HEK293 (cell line): ENCODE data around the gene CMIP.

Experiments used
- CTCF ChIA-PET: fragments of 350-600 bp; formaldehyde crosslinking; extraction: SDS; loops from one replicate; lab custom pipeline; 2021; ENCODE audit warnings: antibody characterized with exemption; lab: Yijun Ruan, JAX
- POLR2A ChIA-PET: fragments of 300-600 bp; formaldehyde crosslinking; extraction: SDS; loops from one replicate; lab custom pipeline; 2020; ENCODE audit warnings: antibody characterized with exemption, inconsistent platforms; lab: Yijun Ruan, JAX
- H3K27ac ChIP-seq: fragments of 200-500 bp; sonication (Bioruptor generic); 2 replicates; pipeline ENCODE4 v1.5.1; 2014; ENCODE audit warnings: low read depth, low read length, control low read depth, inconsistent platforms; ENCODE audit errors: extremely low read depth
- H3K36me3 ChIP-seq, 2 experiments: fragments of 200-500 bp in 1 of 2; sonication (Bioruptor generic) in 1 of 2; 1 replicate in 1 of 2; 2 replicates in 1 of 2; pipeline ENCODE4 v1.5.1; 2014 to 2017; ENCODE audit warnings: inconsistent platforms in 2 of 2, low read length in 2 of 2; ENCODE audit not compliant: control insufficient read depth in 2 of 2, insufficient read depth in 1 of 2
- H3K4me1 ChIP-seq: fragments of 200-500 bp; sonication (Bioruptor generic); 2 replicates; pipeline ENCODE4 v1.5.1; 2014; ENCODE audit warnings: mild to moderate bottlenecking, low read length, inconsistent platforms; ENCODE audit not compliant: control insufficient read depth, insufficient read depth
- H3K4me3 ChIP-seq: 2 replicates; pipeline ENCODE4 v1.5.1; 2011; ENCODE audit warnings: low read depth, mild to moderate bottlenecking, control low read depth, low read length, moderate library complexity
- H3K9me3 ChIP-seq: fragments of 200-500 bp; sonication (Bioruptor generic); 2 replicates; pipeline ENCODE4 v1.5.1; 2014; ENCODE audit warnings: low read depth, low read length, inconsistent platforms; ENCODE audit not compliant: control insufficient read depth, insufficient read depth
- BCL11B ChIP-seq: fragments of 450-650 bp; formaldehyde crosslinking; IDR thresholded peaks from 2 replicates; pipeline ENCODE4 v1.5.1; 2016; ENCODE audit warnings: low read depth, missing biosample characterization, missing genetic modification characterization
- HOXC10 ChIP-seq: sonication (generic); formaldehyde crosslinking; IDR thresholded peaks from 2 replicates; pipeline ENCODE4 v1.8.1; 2023; ENCODE audit warnings: mild to moderate bottlenecking, missing genetic modification reagents
- KLF10 ChIP-seq: fragments of 450-650 bp; IDR thresholded peaks from 2 replicates; pipeline ENCODE4 v1.5.1; 2018; ENCODE audit warnings: missing biosample characterization, mild to moderate bottlenecking, missing genetic modification characterization
- SCRT1 ChIP-seq: fragments of 450-650 bp; formaldehyde crosslinking; IDR thresholded peaks from 2 replicates; pipeline ENCODE4 v1.5.1; 2016; ENCODE audit warnings: missing biosample characterization, missing genetic modification characterization, borderline replicate concordance
- SETDB1 ChIP-seq: IDR thresholded peaks from one replicate; pipeline ENCODE4 v1.6.1; 2017; ENCODE audit warnings: mild to moderate bottlenecking, low read length, moderate library complexity, mixed read lengths; ENCODE audit not compliant: insufficient read length
- SP2 ChIP-seq: fragments of 450-650 bp; formaldehyde crosslinking; IDR thresholded peaks from 2 replicates; pipeline ENCODE4 v1.5.1; 2016; ENCODE audit warnings: missing biosample characterization, missing genetic modification characterization
- ZBTB21 ChIP-seq: fragments of 450-650 bp; formaldehyde crosslinking; IDR thresholded peaks from 2 replicates; pipeline ENCODE4 v1.5.1; 2017; ENCODE audit warnings: missing biosample characterization, missing genetic modification characterization
- ZNF112 ChIP-seq: fragments of 450-650 bp; formaldehyde crosslinking; IDR thresholded peaks from 2 replicates; pipeline ENCODE4 v1.5.0; 2017; ENCODE audit warnings: missing biosample characterization, missing genetic modification characterization
- ZNF169 ChIP-seq: fragments of 450-650 bp; formaldehyde crosslinking; IDR thresholded peaks from 2 replicates; pipeline ENCODE4 v1.5.1; 2016; ENCODE audit warnings: missing biosample characterization, missing genetic modification characterization
- ZNF221 ChIP-seq: fragments of 450-650 bp; formaldehyde crosslinking; IDR thresholded peaks from 2 replicates; pipeline ENCODE4 v1.5.1; 2017; ENCODE audit warnings: missing biosample characterization, missing genetic modification characterization, borderline replicate concordance
- ZNF23 ChIP-seq: fragments of 450-650 bp; formaldehyde crosslinking; IDR thresholded peaks from 2 replicates; pipeline ENCODE4 v1.5.1; 2016; ENCODE audit warnings: missing biosample characterization, missing genetic modification characterization, borderline replicate concordance
- ZNF366 ChIP-seq: fragments of 450-650 bp; formaldehyde crosslinking; conservative IDR thresholded peaks from 2 replicates; pipeline ENCODE4 v1.5.1; 2016; ENCODE audit warnings: missing biosample characterization, missing genetic modification characterization
- ZNF391 ChIP-seq: fragments of 450-650 bp; formaldehyde crosslinking; IDR thresholded peaks from 2 replicates; pipeline ENCODE4 v1.5.1; 2016; ENCODE audit warnings: low read depth, missing biosample characterization, missing genetic modification characterization, borderline replicate concordance
- ZNF433 ChIP-seq: fragments of 450-650 bp; formaldehyde crosslinking; IDR thresholded peaks from 2 replicates; pipeline ENCODE4 v1.5.1; 2016; ENCODE audit warnings: missing biosample characterization, missing genetic modification characterization, low read depth
- ZNF473 ChIP-seq: fragments of 450-650 bp; formaldehyde crosslinking; IDR thresholded peaks from 2 replicates; pipeline ENCODE4 v1.5.1; 2017; ENCODE audit warnings: missing biosample characterization, missing genetic modification characterization
- ZNF48 ChIP-seq: fragments of 450-650 bp; formaldehyde crosslinking; IDR thresholded peaks from 2 replicates; pipeline ENCODE4 v1.5.1; 2016; ENCODE audit warnings: missing biosample characterization, missing genetic modification characterization
- ZNF560 ChIP-seq: fragments of 450-650 bp; formaldehyde crosslinking; IDR thresholded peaks from 2 replicates; pipeline ENCODE4 v1.5.1; 2017; ENCODE audit warnings: missing biosample characterization, missing genetic modification characterization, borderline replicate concordance
- ZNF707 ChIP-seq: fragments of 450-650 bp; formaldehyde crosslinking; IDR thresholded peaks from 2 replicates; pipeline ENCODE4 v1.5.1; 2016; ENCODE audit warnings: missing biosample characterization, missing genetic modification characterization
- TF ChIP-seq, protein P1 (sequence below): fragments of 450-650 bp; formaldehyde crosslinking; IDR thresholded peaks from 2 replicates; pipeline ENCODE4 v1.5.1; 2017; ENCODE audit warnings: missing biosample characterization, missing genetic modification characterization
- TF ChIP-seq, protein P2 (sequence below): fragments of 450-650 bp; formaldehyde crosslinking; IDR thresholded peaks from 2 replicates; pipeline ENCODE4 v1.5.1; 2016; ENCODE audit warnings: missing biosample characterization, missing genetic modification characterization, borderline replicate concordance
- TF ChIP-seq, protein P3 (sequence below): fragments of 450-650 bp; formaldehyde crosslinking; IDR thresholded peaks from 2 replicates; pipeline ENCODE4 v1.5.1; 2017; ENCODE audit warnings: missing biosample characterization, missing genetic modification characterization
- TF ChIP-seq, protein P4 (sequence below): fragments of 450-650 bp; formaldehyde crosslinking; IDR thresholded peaks from 2 replicates; pipeline ENCODE4 v1.5.1; 2016; ENCODE audit warnings: missing biosample characterization, missing genetic modification characterization, low read depth
- TF ChIP-seq, protein P5 (sequence below): fragments of 450-650 bp; IDR thresholded peaks from 2 replicates; pipeline ENCODE4 v1.5.1; 2018; ENCODE audit warnings: missing biosample characterization, missing genetic modification characterization

Gene CMIP

DNA sequence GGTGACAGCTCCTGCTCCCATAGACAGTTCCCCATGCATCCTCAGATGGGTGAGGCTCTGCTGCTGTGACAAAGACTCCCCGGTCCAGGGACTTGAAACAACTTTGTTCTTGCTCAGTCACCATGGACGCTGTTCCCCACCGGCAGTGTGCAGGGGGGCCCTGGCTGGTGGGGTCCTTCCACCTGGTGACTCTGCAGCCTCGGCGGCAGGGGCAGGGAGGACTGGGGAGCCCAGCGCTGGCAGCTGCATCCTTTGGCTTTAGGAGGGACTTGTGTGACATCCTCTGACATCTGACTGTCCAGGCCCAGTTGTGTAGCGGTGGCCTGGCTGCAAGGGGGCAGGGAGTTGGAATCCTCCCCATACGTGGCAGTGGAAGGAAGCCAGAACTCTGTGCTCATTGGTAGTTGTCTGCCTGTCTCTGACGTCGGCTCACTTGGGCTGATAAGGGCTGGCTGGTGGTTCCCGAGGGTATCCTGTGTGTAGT, 107.3 kb downstream of the CMIP start (continued):
- TF ChIP-seq ZBTB21 (no peak), ZNF560 (tag by site-specific recombination) (no peak), ZNF366 (tag by site-specific recombination) (no peak), SETDB1 (no peak)

DNA sequence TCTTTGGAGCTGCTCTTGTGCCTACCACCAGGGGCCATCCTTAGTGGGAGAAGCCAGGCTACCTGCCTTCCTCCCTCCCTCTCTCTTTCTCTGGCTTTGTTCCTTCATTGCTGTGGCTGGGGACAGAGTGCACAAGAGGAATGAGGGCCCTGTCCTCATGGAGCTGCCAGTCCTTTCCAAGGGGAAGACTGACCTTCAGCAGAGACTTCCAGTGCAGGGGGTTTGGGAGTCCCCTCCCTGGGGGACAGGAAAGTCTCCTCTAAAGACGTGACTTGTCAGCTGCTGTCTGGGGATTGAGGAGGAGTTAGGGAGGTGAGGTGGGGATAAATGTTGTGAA, 108.1 kb downstream of the CMIP start:
- no peak for TF ChIP-seq ZNF112 (tag by site-specific recombination)
- TF ChIP-seq, protein P1, sequence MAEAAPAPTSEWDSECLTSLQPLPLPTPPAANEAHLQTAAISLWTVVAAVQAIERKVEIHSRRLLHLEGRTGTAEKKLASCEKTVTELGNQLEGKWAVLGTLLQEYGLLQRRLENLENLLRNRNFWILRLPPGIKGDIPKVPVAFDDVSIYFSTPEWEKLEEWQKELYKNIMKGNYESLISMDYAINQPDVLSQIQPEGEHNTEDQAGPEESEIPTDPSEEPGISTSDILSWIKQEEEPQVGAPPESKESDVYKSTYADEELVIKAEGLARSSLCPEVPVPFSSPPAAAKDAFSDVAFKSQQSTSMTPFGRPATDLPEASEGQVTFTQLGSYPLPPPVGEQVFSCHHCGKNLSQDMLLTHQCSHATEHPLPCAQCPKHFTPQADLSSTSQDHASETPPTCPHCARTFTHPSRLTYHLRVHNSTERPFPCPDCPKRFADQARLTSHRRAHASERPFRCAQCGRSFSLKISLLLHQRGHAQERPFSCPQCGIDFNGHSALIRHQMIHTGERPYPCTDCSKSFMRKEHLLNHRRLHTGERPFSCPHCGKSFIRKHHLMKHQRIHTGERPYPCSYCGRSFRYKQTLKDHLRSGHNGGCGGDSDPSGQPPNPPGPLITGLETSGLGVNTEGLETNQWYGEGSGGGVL = no peak
- no peak for TF ChIP-seq ZNF48
- TF ChIP-seq ZNF473 (tag by site-specific recombination) = no peak
- no peak for TF ChIP-seq ZNF169 (tag by site-specific recombination)
- TF ChIP-seq, protein P2, sequence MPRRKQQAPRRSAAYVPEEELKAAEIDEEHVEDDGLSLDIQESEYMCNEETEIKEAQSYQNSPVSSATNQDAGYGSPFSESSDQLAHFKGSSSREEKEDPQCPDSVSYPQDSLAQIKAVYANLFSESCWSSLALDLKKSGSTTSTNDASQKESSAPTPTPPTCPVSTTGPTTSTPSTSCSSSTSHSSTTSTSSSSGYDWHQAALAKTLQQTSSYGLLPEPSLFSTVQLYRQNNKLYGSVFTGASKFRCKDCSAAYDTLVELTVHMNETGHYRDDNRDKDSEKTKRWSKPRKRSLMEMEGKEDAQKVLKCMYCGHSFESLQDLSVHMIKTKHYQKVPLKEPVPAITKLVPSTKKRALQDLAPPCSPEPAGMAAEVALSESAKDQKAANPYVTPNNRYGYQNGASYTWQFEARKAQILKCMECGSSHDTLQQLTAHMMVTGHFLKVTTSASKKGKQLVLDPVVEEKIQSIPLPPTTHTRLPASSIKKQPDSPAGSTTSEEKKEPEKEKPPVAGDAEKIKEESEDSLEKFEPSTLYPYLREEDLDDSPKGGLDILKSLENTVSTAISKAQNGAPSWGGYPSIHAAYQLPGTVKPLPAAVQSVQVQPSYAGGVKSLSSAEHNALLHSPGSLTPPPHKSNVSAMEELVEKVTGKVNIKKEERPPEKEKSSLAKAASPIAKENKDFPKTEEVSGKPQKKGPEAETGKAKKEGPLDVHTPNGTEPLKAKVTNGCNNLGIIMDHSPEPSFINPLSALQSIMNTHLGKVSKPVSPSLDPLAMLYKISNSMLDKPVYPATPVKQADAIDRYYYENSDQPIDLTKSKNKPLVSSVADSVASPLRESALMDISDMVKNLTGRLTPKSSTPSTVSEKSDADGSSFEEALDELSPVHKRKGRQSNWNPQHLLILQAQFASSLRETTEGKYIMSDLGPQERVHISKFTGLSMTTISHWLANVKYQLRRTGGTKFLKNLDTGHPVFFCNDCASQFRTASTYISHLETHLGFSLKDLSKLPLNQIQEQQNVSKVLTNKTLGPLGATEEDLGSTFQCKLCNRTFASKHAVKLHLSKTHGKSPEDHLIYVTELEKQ (tag by site-specific recombination) = no peak
- TF ChIP-seq ZNF433 (tag by site-specific recombination) = no peak
- TF ChIP-seq, protein P3, sequence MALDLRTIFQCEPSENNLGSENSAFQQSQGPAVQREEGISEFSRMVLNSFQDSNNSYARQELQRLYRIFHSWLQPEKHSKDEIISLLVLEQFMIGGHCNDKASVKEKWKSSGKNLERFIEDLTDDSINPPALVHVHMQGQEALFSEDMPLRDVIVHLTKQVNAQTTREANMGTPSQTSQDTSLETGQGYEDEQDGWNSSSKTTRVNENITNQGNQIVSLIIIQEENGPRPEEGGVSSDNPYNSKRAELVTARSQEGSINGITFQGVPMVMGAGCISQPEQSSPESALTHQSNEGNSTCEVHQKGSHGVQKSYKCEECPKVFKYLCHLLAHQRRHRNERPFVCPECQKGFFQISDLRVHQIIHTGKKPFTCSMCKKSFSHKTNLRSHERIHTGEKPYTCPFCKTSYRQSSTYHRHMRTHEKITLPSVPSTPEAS = no peak
- TF ChIP-seq ZNF23 (tag by site-specific recombination) = no peak
- TF ChIP-seq, protein P4, sequence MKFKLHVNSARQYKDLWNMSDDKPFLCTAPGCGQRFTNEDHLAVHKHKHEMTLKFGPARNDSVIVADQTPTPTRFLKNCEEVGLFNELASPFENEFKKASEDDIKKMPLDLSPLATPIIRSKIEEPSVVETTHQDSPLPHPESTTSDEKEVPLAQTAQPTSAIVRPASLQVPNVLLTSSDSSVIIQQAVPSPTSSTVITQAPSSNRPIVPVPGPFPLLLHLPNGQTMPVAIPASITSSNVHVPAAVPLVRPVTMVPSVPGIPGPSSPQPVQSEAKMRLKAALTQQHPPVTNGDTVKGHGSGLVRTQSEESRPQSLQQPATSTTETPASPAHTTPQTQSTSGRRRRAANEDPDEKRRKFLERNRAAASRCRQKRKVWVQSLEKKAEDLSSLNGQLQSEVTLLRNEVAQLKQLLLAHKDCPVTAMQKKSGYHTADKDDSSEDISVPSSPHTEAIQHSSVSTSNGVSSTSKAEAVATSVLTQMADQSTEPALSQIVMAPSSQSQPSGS (tag by site-specific recombination) = no peak
- no peak for TF ChIP-seq BCL11B (tag by site-specific recombination)
- no peak for TF ChIP-seq ZNF221 (tag by site-specific recombination)
- no peak for TF ChIP-seq SCRT1
- no peak for TF ChIP-seq ZNF391 (tag by site-specific recombination)
- no peak for TF ChIP-seq SP2
- no peak for TF ChIP-seq KLF10 (tag by site-specific recombination)
- no peak for TF ChIP-seq HOXC10 (CRISPR knock-in tag)
- no peak for TF ChIP-seq ZNF707
- TF ChIP-seq, protein P5, sequence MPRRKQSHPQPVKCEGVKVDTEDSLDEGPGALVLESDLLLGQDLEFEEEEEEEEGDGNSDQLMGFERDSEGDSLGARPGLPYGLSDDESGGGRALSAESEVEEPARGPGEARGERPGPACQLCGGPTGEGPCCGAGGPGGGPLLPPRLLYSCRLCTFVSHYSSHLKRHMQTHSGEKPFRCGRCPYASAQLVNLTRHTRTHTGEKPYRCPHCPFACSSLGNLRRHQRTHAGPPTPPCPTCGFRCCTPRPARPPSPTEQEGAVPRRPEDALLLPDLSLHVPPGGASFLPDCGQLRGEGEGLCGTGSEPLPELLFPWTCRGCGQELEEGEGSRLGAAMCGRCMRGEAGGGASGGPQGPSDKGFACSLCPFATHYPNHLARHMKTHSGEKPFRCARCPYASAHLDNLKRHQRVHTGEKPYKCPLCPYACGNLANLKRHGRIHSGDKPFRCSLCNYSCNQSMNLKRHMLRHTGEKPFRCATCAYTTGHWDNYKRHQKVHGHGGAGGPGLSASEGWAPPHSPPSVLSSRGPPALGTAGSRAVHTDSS (tag by site-specific recombination) = no peak
- no peaks in the 10 kb centered on the region for H3K36me3 ChIP-seq
- no peaks in the 10 kb centered on the region for H3K4me1 ChIP-seq
- no peaks in the 10 kb centered on the region for H3K9me3 ChIP-seq
- POLR2A ChIA-PET = no interaction called here
- no peak overlapping the region for H3K4me3 ChIP-seq
- no peak overlapping the region for H3K27ac ChIP-seq
- CTCF ChIA-PET = no interaction called here
